ENCODE measurements around the gene FMNL1.

DNA sequence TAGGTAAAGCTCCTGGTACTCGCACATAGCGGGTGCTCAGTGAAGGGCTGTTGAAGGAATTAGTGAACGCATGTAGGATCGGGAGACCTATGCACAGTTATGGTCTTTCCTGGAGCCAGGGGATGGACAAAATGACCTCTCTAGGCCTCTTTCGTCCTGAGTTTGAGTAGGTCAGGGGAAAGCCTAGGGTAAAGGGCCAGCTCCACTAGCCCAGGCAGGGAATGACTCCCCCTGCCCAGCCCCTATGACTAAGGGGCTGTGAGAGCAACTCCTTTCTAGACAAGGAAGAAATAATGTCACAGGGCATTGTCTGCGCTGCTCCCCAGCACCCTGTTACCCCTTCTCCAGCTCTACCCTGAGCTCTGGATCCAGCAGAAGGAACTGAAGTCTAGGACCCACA, 24.6 kb upstream of the FMNL1 start:
- TF ChIP-seq, protein P1, sequence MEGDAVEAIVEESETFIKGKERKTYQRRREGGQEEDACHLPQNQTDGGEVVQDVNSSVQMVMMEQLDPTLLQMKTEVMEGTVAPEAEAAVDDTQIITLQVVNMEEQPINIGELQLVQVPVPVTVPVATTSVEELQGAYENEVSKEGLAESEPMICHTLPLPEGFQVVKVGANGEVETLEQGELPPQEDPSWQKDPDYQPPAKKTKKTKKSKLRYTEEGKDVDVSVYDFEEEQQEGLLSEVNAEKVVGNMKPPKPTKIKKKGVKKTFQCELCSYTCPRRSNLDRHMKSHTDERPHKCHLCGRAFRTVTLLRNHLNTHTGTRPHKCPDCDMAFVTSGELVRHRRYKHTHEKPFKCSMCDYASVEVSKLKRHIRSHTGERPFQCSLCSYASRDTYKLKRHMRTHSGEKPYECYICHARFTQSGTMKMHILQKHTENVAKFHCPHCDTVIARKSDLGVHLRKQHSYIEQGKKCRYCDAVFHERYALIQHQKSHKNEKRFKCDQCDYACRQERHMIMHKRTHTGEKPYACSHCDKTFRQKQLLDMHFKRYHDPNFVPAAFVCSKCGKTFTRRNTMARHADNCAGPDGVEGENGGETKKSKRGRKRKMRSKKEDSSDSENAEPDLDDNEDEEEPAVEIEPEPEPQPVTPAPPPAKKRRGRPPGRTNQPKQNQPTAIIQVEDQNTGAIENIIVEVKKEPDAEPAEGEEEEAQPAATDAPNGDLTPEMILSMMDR (IDR thresholded peaks at IDR 0.05), result no peak
- TF ChIP-seq POLR2A (IDR thresholded peaks at IDR 0.05), result no peak
